ENCODE results near the gene PLSCR5. TPM values are rescaled to one million over a fixed set of nuclear protein-coding genes. Genes with fewer than 3 reads are reported as not detected.

PLSCR5 gene
- total RNA-seq, 1 donor from 2014 or later = not detected

DNA sequence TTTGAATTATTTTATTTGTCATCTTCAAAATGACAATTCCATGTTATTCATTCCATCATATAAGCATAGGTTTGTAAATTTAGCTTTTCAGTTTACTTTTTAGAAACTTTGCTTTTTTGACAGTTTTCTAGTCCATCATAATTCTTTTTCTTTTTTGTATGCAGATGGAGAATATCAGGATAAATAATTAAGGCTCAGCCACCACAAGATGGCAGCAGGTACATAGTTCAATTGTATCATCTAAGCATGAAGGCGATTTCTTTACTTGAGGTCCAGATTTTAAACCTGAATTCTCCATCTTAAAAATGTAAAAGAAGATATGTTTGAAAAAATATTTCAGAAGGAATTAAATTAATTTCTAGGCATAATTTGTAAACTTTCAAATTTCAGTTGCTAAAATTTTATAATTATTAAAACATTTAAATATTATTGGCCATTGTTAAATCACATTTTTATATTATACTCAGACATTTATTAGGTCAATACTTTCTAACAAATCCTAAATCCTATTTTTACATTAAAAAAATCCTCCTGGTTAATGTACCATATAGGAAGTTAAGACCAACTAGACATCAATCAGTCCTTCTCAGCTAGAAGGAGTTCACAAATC lies 15.1 kb downstream of the PLSCR5 start:
- TF ChIP-seq, protein P1, sequence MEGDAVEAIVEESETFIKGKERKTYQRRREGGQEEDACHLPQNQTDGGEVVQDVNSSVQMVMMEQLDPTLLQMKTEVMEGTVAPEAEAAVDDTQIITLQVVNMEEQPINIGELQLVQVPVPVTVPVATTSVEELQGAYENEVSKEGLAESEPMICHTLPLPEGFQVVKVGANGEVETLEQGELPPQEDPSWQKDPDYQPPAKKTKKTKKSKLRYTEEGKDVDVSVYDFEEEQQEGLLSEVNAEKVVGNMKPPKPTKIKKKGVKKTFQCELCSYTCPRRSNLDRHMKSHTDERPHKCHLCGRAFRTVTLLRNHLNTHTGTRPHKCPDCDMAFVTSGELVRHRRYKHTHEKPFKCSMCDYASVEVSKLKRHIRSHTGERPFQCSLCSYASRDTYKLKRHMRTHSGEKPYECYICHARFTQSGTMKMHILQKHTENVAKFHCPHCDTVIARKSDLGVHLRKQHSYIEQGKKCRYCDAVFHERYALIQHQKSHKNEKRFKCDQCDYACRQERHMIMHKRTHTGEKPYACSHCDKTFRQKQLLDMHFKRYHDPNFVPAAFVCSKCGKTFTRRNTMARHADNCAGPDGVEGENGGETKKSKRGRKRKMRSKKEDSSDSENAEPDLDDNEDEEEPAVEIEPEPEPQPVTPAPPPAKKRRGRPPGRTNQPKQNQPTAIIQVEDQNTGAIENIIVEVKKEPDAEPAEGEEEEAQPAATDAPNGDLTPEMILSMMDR (IDR thresholded peaks at IDR 0.05) = peak; percentile 75
- no peaks in the 10 kb centered on the region for H3K9me3 Mint-ChIP-seq (ENCODE audit: unreplicated experiment)
- no peak overlapping the region for H3K27ac Mint-ChIP-seq (ENCODE audit: unreplicated experiment)
- H3K4me1 Mint-ChIP-seq (ENCODE audit: unreplicated experiment) = peaks cover 7% of the 10 kb centered on the region
- no peaks in the 10 kb centered on the region for H3K36me3 Mint-ChIP-seq (ENCODE audit: unreplicated experiment)
- no peak for DNase-seq (ENCODE audit: extremely low spot score, unreplicated experiment)
- no peak overlapping the region for H3K4me3 Mint-ChIP-seq (ENCODE audit: unreplicated experiment)
- H3K27me3 Mint-ChIP-seq (ENCODE audit: unreplicated experiment) = no peaks in the 10 kb centered on the region

- DNase-seq (ENCODE audit: extremely low spot score, unreplicated experiment) = no peak
- no peak overlapping the region for H3K27ac Mint-ChIP-seq (ENCODE audit: unreplicated experiment)
- no peaks in the 10 kb centered on the region for H3K27me3 Mint-ChIP-seq (ENCODE audit: unreplicated experiment)
- no peak overlapping the region for H3K4me3 Mint-ChIP-seq (ENCODE audit: unreplicated experiment)
- peaks cover 5% of the 10 kb centered on the region for H3K4me1 Mint-ChIP-seq (ENCODE audit: unreplicated experiment)
- H3K36me3 Mint-ChIP-seq (ENCODE audit: unreplicated experiment) = no peaks in the 10 kb centered on the region
- TF ChIP-seq, protein P1 (IDR thresholded peaks at IDR 0.05) = no peak
- H3K9me3 Mint-ChIP-seq (ENCODE audit: unreplicated experiment) = peaks cover 12% of the 10 kb centered on the region
Measured at GRCh38 chr3:146585156-146585555, 20.0 kb downstream of the PLSCR5 start.

- Mint-ChIP-seq H3K4me1 (ENCODE audit: unreplicated experiment) (peaks cover 3% of the 10 kb centered on the region), H3K36me3 (ENCODE audit: unreplicated experiment) (no peaks in the 10 kb centered on the region), H3K27me3 (ENCODE audit: unreplicated experiment) (no peaks in the 10 kb centered on the region), H3K27ac (ENCODE audit: unreplicated experiment) (no peak overlapping the region), H3K4me3 (ENCODE audit: unreplicated experiment) (no peak overlapping the region), H3K9me3 (ENCODE audit: unreplicated experiment) (peaks cover 12% of the 10 kb centered on the region)
- TF ChIP-seq, protein P1 (IDR thresholded peaks at IDR 0.05) = no peak
- DNase-seq (ENCODE audit: extremely low spot score, unreplicated experiment) = no peak
Measured at GRCh38 chr3:146581951-146582467, 23.1 kb downstream of the PLSCR5 start.

DNA sequence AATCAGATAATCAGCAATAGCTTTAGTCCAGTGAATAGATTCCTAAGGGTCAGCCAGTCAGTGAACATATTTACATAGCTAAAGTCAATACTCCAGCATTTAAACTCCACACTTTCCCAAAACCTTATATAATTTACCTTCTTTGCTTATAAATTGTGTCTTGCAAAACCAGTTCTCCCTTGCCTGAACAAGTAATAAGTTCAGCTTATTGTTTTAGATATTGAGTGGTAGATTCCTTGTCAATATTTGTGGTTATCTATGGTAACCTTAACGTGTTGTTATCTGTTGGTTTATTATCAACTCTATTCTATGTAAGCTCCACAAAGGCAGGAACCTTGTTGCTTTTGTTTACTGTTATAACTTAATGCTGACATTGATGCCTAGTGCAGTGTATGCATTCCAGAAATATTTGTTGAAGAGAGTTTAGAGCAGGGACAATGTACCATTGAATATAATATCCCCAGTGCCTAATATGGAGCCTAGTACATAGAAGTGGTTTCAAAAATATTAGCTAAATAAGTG lies 24.0 kb downstream of the PLSCR5 start:
- TF ChIP-seq, protein P1 (IDR thresholded peaks at IDR 0.05) = no peak
- no peak overlapping the region for H3K27ac Mint-ChIP-seq (ENCODE audit: unreplicated experiment)

GRCh38 chr3:146577662-146578061 lies 27.5 kb downstream of the PLSCR5 start:
- Mint-ChIP-seq H3K36me3 (ENCODE audit: unreplicated experiment) (no peaks in the 10 kb centered on the region), H3K27ac (ENCODE audit: unreplicated experiment) (no peak overlapping the region), H3K4me1 (ENCODE audit: unreplicated experiment) (peaks cover 3% of the 10 kb centered on the region), H3K9me3 (ENCODE audit: unreplicated experiment) (peaks cover 4% of the 10 kb centered on the region), H3K4me3 (ENCODE audit: unreplicated experiment) (no peak overlapping the region), H3K27me3 (ENCODE audit: unreplicated experiment) (no peaks in the 10 kb centered on the region)
- TF ChIP-seq, protein P1 (IDR thresholded peaks at IDR 0.05) = peak; percentile 70
- DNase-seq (ENCODE audit: extremely low spot score, unreplicated experiment) = no peak

More for the DNA sequence above, 24.0 kb downstream of the PLSCR5 start:
- Mint-ChIP-seq H3K4me1 (ENCODE audit: unreplicated experiment) (peaks cover 3% of the 10 kb centered on the region), H3K27me3 (ENCODE audit: unreplicated experiment) (no peaks in the 10 kb centered on the region), H3K9me3 (ENCODE audit: unreplicated experiment) (peaks cover 12% of the 10 kb centered on the region), H3K36me3 (ENCODE audit: unreplicated experiment) (no peaks in the 10 kb centered on the region), H3K4me3 (ENCODE audit: unreplicated experiment) (no peak overlapping the region)
- no peak for DNase-seq (ENCODE audit: extremely low spot score, unreplicated experiment)
